SK-N-SH (cell line): ENCODE measurements around the gene TEPSIN.

Experiments
- CTCF ChIP-seq: fragments of 200-600 bp; sonication (generic); IDR thresholded peaks from 2 replicates; pipeline ENCODE4 v1.6.1; 2017; ENCODE audit warnings: antibody characterized with exemption, mild to moderate bottlenecking, moderate library complexity
- EP300 ChIP-seq, 2 experiments: IDR thresholded peaks; 2 replicates each; pipeline versions ENCODE4 v1.4.0 to v1.6.1; 2012; ENCODE audit warnings: borderline replicate concordance in 1 of 2, low read depth in 1 of 2, low read length in 1 of 2
- EZH2phosphoT487 ChIP-seq: fragments of 200-600 bp; sonication (generic); IDR thresholded peaks from 2 replicates; pipeline ENCODE4 v1.6.1; 2017; ENCODE audit warnings: low read depth, mixed run types, mild to moderate bottlenecking, antibody characterized with exemption, moderate library complexity, borderline replicate concordance
- JUND ChIP-seq: IDR thresholded peaks from 2 replicates; pipeline ENCODE4 v1.4.0; 2012
- MXI1 ChIP-seq: IDR thresholded peaks from 2 replicates; pipeline ENCODE4 v1.6.1; 2012; ENCODE audit warnings: mild to moderate bottlenecking, low read depth, low read length, improper control_type of control experiment
- PBX3 ChIP-seq: IDR thresholded peaks from 2 replicates; pipeline ENCODE4; 2012
- POLR2AphosphoS5 ChIP-seq: IDR thresholded peaks from 2 replicates; pipeline ENCODE4 v1.6.1; 2012; ENCODE audit warnings: low read depth, low read length
- USF2 ChIP-seq: fragments of 150-350 bp; IDR thresholded peaks from 2 replicates; pipeline ENCODE4 v1.6.1; 2017; ENCODE audit warnings: antibody characterized with exemption, low read length, low read depth, borderline replicate concordance

GRCh38 chr17:81240761-81241160, 1.9 kb upstream of the TEPSIN start:
- no peak for TF ChIP-seq USF2
- TF ChIP-seq EZH2phosphoT487: no peak
- TF ChIP-seq JUND: no peak
- no peak for TF ChIP-seq MXI1
- no peak for TF ChIP-seq EP300 (IDR thresholded peaks at IDR 0.05; ENCODE audit: borderline replicate concordance in 1 of 2, low read depth in 1 of 2, low read length in 1 of 2)
- TF ChIP-seq POLR2AphosphoS5: no peak
- no peak for TF ChIP-seq PBX3
- no peak for TF ChIP-seq CTCF
